Skin of body (tissue), 2 donors: ENCODE data around the gene TLK2. TPM values are rescaled to one million over a fixed set of nuclear protein-coding genes. Genes with fewer than 3 reads are reported as not detected.
A peak's percentile ranks its signal among the peaks of the same experiment; 100 is the strongest.

Source experiments
- DNase-seq: peaks from one replicate; lab custom pipeline; 2025; lab: John Stamatoyannopoulos, UW
- total RNA-seq: library from RNA; depleted of rRNA; stranded (reverse); fragments of >200 nt; gene quantifications from one replicate; pipeline ENCODE4 v1.2.3, GENCODE V29; 2014

TLK2 gene
- total RNA-seq, 1 donor from 2014 or later: 52.0 TPM

GRCh38 chr17:62627219-62627903 lies 148.7 kb downstream of the TLK2 start, which contains the start of gene MRC2:
Gene MRC2, plus strand, starts transcription at chr17:62627670. Its CDS starts 133 bp downstream, at chr17:62627803.
- peak; percentile 69 for DNase-seq

GRCh38 chr17:62627904-62628633 lies 149.4 kb downstream of the TLK2 start:
- DNase-seq: peak; percentile 84

- no peak for DNase-seq
Observed at GRCh38 chr17:62628831-62629555, 150.4 kb downstream of the TLK2 start.

- no peak for DNase-seq
Observed at GRCh38 chr17:62629556-62630364, 151.1 kb downstream of the TLK2 start.

- no peak for DNase-seq
Observed at GRCh38 chr17:62630365-62631085, 151.9 kb downstream of the TLK2 start.

GRCh38 chr17:62631086-62631935 lies 152.7 kb downstream of the TLK2 start:
- no peak for DNase-seq

GRCh38 chr17:62631936-62632924 lies 153.6 kb downstream of the TLK2 start:
- DNase-seq: no peak

- DNase-seq: no peak
Observed at GRCh38 chr17:62637809-62638208, 159.2 kb downstream of the TLK2 start.

GRCh38 chr17:62641153-62641552 lies 162.5 kb downstream of the TLK2 start:
- DNase-seq: no peak

- no peak for DNase-seq
Observed at GRCh38 chr17:62641951-62642350, 163.3 kb downstream of the TLK2 start.

- DNase-seq: no peak
Observed at GRCh38 chr17:62643496-62643895, 164.9 kb downstream of the TLK2 start.

- no peak for DNase-seq
Observed at GRCh38 chr17:62644487-62645173, 166.0 kb downstream of the TLK2 start.

GRCh38 chr17:62648251-62648955 lies 169.8 kb downstream of the TLK2 start:
- no peak for DNase-seq

- no peak for DNase-seq
Observed at GRCh38 chr17:62648956-62649294, 170.3 kb downstream of the TLK2 start.

GRCh38 chr17:62649570-62649969 lies 170.9 kb downstream of the TLK2 start:
- no peak for DNase-seq

- DNase-seq: no peak
Observed at GRCh38 chr17:62650587-62650986, 172.0 kb downstream of the TLK2 start.

GRCh38 chr17:62652251-62653001 lies 173.8 kb downstream of the TLK2 start:
- DNase-seq: no peak
